KMS-11 (cell line): Measurements from ENCODE around the gene VIL1.

Experiments
- H2AFZ ChIP-seq: fragments of 200-600 bp; sonication (generic); 2 replicates; pipeline ENCODE4 v1.6.1; 2016; ENCODE audit warnings: antibody characterized with exemption, mixed run types, low read depth
- H3K27ac ChIP-seq: fragments of 200-600 bp; sonication (generic); 2 replicates; pipeline ENCODE4 v1.6.1; 2016; ENCODE audit warnings: mild to moderate bottlenecking, mixed run types
- H3K27me3 ChIP-seq: fragments of 200-600 bp; sonication (generic); 2 replicates; pipeline ENCODE4 v1.6.1; 2017; ENCODE audit warnings: mild to moderate bottlenecking, low read depth, mixed run types, moderate library complexity; ENCODE audit not compliant: insufficient read depth
- H3K36me3 ChIP-seq: fragments of 200-600 bp; sonication (generic); 2 replicates; pipeline ENCODE4 v1.6.1; 2017; ENCODE audit warnings: mild to moderate bottlenecking, mixed run types; ENCODE audit not compliant: insufficient read depth
- H3K4me1 ChIP-seq: fragments of 200-600 bp; sonication (generic); 2 replicates; pipeline ENCODE4 v1.6.1; 2016; ENCODE audit warnings: mild to moderate bottlenecking, low read depth, mixed run types; ENCODE audit not compliant: poor library complexity, severe bottlenecking
- H3K4me2 ChIP-seq: fragments of 200-600 bp; sonication (generic); 2 replicates; pipeline ENCODE4 v1.7.0; 2016; ENCODE audit warnings: mild to moderate bottlenecking, mixed run types
- H3K4me3 ChIP-seq: fragments of 200-600 bp; sonication (generic); IDR thresholded peaks from 2 replicates; pipeline ENCODE4 v1.6.1; 2017; ENCODE audit warnings: low read depth, low read length, mixed read lengths; ENCODE audit not compliant: insufficient read depth
- H3K79me2 ChIP-seq: fragments of 200-600 bp; sonication (generic); 2 replicates; pipeline ENCODE4 v1.6.1; 2016; ENCODE audit warnings: low read depth, mixed run types; ENCODE audit not compliant: insufficient read depth
- H3K9ac ChIP-seq: fragments of 200-600 bp; sonication (generic); 2 replicates; pipeline ENCODE4 v1.6.1; 2016; ENCODE audit warnings: mild to moderate bottlenecking, mixed run types
- H4K20me1 ChIP-seq: fragments of 200-600 bp; sonication (generic); 2 replicates; pipeline ENCODE4 v1.6.1; 2016; ENCODE audit warnings: mild to moderate bottlenecking, mixed run types; ENCODE audit not compliant: insufficient read depth
- CTCF ChIP-seq: fragments of 200-600 bp; sonication (generic); conservative IDR thresholded peaks from 2 replicates; pipeline ENCODE4 v1.6.1; 2017; ENCODE audit warnings: low read depth, mild to moderate bottlenecking, antibody characterized with exemption, low read length, moderate library complexity, mixed read lengths

Gene VIL1

GRCh38 chr2:218438596-218438995 lies 19.7 kb downstream of the VIL1 start:
- TF ChIP-seq CTCF: no peak
- Histone ChIP-seq H3K27ac (no peak overlapping the region), H3K27me3 (no peaks in the 10 kb centered on the region), H3K79me2 (no peaks in the 10 kb centered on the region), H2AFZ (no peak overlapping the region), H3K9ac (no peak overlapping the region), H4K20me1 (no peaks in the 10 kb centered on the region), H3K36me3 (no peaks in the 10 kb centered on the region), H3K4me3 (no peak overlapping the region), H3K4me2 (no peak overlapping the region), H3K4me1 (peaks cover 3% of the 10 kb centered on the region)

- H3K79me2 ChIP-seq: no peaks in the 10 kb centered on the region
- no peak overlapping the region for H3K9ac ChIP-seq
- no peaks in the 10 kb centered on the region for H3K36me3 ChIP-seq
- H3K27ac ChIP-seq: no peak overlapping the region
- no peak overlapping the region for H2AFZ ChIP-seq
- H3K4me1 ChIP-seq: peaks cover 3% of the 10 kb centered on the region
- no peaks in the 10 kb centered on the region for H4K20me1 ChIP-seq
- H3K4me3 ChIP-seq: no peak overlapping the region
- no peak for TF ChIP-seq CTCF
- H3K4me2 ChIP-seq: no peak overlapping the region
- no peaks in the 10 kb centered on the region for H3K27me3 ChIP-seq
Measured at GRCh38 chr2:218444692-218445357, 25.9 kb downstream of the VIL1 start.

- Histone ChIP-seq H3K4me3 (no peak overlapping the region), H3K9ac (no peak overlapping the region), H3K36me3 (no peaks in the 10 kb centered on the region), H3K4me2 (no peak overlapping the region), H3K27ac (no peak overlapping the region), H4K20me1 (no peaks in the 10 kb centered on the region), H3K27me3 (no peaks in the 10 kb centered on the region), H3K79me2 (no peaks in the 10 kb centered on the region), H3K4me1 (peaks cover 3% of the 10 kb centered on the region), H2AFZ (no peak overlapping the region)
- no peak for TF ChIP-seq CTCF
Measured at GRCh38 chr2:218445602-218446001, 26.7 kb downstream of the VIL1 start.

GRCh38 chr2:218446547-218446946 lies 27.6 kb downstream of the VIL1 start:
- H3K27me3 ChIP-seq: no peaks in the 10 kb centered on the region
- H3K36me3 ChIP-seq: no peaks in the 10 kb centered on the region
- H3K9ac ChIP-seq: no peak overlapping the region
- H4K20me1 ChIP-seq: no peaks in the 10 kb centered on the region
- H2AFZ ChIP-seq: no peak overlapping the region
- no peaks in the 10 kb centered on the region for H3K79me2 ChIP-seq
- H3K27ac ChIP-seq: no peak overlapping the region
- no peaks in the 10 kb centered on the region for H3K4me1 ChIP-seq
- no peak overlapping the region for H3K4me2 ChIP-seq
- no peak overlapping the region for H3K4me3 ChIP-seq
- TF ChIP-seq CTCF: no peak
